Fibroblast of pulmonary artery (primary cell): Measurements from ENCODE around the gene P2RX3.
"Not testable (repeated sequence)": the region's sequence is repeated elsewhere in the genome, so short reads cannot be mapped to it uniquely, and the experiment has no call there.

Source experiments
- DNase-seq: peaks from one replicate; pipeline ENCODE4 v3.0.0-alpha.2; 2010; ENCODE audit warnings: low read depth
- H3K4me3 ChIP-seq: replicated peaks from 2 replicates; pipeline ENCODE4 v1.5.1; 2011; ENCODE audit warnings: low read depth, mild to moderate bottlenecking, control low read depth, low read length, moderate library complexity
- TF ChIP-seq, protein P1 (sequence below): IDR thresholded peaks from 2 replicates; pipeline ENCODE4 v1.5.1; 2011; ENCODE audit warnings: mild to moderate bottlenecking, control low read depth, low read length, inconsistent platforms; ENCODE audit errors: missing control alignments

P2RX3 gene

DNA sequence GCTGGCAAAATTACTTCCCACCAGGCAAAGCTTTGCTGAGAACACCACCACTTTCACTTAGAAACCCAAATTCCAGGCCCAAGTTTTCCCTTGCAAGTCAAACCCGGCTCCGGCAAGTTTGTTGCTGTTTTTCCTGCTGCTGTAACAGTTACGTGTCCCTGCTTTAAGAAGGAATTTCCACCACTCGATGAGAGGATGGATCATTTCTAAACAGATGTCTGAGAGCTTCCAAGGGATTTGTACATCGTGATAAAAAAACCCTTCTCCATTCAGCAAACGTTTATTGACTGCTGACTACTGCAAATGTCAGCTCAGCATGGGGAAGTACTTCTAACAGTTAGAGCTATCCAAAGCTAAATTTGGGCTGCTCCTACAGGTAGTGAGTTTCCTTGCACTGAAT, 19.7 kb downstream of the P2RX3 start:
- no peak overlapping the region for H3K4me3 ChIP-seq
- TF ChIP-seq, protein P1, sequence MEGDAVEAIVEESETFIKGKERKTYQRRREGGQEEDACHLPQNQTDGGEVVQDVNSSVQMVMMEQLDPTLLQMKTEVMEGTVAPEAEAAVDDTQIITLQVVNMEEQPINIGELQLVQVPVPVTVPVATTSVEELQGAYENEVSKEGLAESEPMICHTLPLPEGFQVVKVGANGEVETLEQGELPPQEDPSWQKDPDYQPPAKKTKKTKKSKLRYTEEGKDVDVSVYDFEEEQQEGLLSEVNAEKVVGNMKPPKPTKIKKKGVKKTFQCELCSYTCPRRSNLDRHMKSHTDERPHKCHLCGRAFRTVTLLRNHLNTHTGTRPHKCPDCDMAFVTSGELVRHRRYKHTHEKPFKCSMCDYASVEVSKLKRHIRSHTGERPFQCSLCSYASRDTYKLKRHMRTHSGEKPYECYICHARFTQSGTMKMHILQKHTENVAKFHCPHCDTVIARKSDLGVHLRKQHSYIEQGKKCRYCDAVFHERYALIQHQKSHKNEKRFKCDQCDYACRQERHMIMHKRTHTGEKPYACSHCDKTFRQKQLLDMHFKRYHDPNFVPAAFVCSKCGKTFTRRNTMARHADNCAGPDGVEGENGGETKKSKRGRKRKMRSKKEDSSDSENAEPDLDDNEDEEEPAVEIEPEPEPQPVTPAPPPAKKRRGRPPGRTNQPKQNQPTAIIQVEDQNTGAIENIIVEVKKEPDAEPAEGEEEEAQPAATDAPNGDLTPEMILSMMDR, result no peak
- peak; percentile 5 for DNase-seq

DNA sequence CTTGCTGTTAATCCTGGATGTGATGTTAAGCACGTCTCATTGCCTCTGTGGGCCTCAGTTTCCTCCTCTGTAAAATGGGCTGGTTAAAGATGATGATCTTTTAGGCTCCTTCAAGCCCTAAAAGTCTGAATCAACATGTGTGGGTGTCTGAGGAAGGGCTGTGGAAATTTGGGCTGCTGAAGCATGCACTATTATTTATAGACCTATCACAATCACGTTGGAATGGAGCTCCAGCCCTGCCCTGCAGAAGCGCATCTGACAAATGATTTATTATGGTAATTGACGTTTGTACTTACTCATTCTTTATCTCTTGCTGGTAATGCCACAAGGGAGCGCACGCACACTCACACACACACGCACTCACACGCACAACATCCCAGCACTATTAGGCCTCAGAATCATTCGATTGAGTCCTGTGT, 20.4 kb downstream of the P2RX3 start:
- H3K4me3 ChIP-seq, result no peak overlapping the region
- TF ChIP-seq, protein P1, result no peak
- peak; percentile 20 for DNase-seq

DNA sequence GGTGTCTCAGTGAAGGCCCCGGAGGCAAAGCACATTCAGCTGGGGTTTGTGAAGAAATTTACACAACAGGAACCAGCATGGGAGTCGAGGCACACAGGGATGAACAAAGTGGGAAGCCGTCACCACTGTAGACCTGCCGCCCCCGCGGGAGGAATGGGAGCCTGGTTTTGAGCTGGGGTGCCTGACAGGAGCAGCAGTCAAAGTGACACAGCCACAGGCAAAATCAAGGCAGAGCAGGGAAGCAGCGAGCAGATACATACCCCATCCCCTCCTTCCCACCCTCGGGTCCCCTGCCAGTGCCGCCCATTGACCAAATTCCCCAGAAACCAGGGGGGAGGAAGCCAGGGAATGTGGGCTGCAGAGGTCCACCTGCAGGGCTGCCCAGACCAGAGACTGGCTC, 20.8 kb downstream of the P2RX3 start:
- TF ChIP-seq, protein P1, result no peak
- DNase-seq, result no peak
- H3K4me3 ChIP-seq, result no peak overlapping the region

DNA sequence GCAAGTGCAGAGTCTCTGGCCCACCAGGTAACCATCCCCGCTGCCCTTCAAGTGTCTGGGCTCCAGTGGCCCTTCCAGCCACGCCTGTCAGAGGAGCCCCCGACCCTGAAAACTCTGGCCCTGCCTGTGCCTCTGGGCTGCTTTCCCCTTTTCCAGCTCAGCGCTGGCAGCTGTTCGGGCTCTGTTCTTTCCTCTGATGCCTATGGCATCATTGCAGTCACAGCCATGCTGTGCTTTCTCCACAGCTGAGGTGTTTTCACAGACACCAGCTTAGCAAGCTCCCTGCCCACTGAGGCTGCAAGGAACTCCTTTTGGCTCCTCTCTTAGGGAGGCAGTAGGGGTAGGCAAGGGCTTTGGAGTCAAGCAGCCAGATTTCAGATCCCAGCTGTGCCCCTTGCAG, 21.2 kb downstream of the P2RX3 start:
- DNase-seq, result no peak
- H3K4me3 ChIP-seq, result no peak overlapping the region
- TF ChIP-seq, protein P1, result no peak

DNA sequence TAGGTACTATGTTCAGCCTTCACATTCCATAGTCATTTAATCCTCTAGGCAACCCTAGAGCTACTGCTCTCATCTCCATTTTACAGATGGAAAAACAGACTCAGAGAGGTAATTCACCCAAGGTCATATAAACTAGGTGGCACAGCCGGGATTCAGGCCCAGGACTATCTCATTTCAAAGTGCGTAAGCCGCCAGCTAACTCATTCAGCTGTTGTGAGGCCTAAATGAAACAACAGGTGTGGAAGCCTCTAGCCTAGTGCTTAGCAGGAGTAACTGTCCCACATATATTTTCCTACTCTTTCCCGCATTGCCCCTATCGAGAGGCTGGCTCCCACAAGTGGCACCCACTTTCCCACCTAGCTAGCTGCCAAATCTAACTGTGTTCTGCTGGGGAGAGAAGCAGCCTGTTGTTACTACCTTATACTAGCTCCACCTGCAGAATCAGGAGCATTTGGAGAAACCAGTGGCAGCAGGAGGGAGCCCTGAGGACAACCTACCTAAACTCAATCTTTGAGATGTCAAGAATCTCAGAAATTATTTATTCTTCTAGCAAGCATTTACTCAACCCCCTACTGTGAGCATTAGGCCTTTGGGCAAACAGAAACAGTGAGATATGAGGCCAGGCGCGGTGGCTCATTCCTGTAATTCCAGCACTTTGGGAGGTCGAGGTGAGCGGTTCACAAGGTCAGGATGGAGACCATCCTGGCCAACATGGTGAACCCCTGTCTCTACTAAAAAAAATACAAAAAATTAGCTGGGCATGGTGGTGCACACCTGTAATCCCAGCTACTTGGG, 21.9 kb downstream of the P2RX3 start:
- H3K4me3 ChIP-seq, result no peak overlapping the region
- DNase-seq, result no peak
- TF ChIP-seq, protein P1, result no peak

DNA sequence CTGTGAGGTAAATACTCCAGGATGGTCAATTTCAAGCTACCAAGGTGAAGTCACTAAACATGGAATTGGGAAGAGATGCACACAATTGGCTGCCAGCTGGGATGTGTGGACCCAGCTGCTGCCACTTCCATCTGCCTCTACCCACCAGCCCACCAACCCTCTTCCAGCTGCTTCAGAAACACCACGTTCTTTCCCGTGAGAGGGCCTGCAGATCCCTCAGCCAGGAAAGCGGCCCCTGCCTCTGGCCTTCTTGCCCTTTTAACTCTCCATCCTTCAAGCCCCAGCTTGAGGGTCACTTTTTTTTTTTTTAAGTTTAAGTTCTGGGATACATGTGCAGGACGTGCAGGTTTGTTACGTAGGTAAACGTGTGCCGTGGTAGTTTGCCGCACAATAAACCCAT, 22.8 kb downstream of the P2RX3 start:
- TF ChIP-seq, protein P1, result no peak
- no peak overlapping the region for H3K4me3 ChIP-seq
- DNase-seq, result no peak

DNA sequence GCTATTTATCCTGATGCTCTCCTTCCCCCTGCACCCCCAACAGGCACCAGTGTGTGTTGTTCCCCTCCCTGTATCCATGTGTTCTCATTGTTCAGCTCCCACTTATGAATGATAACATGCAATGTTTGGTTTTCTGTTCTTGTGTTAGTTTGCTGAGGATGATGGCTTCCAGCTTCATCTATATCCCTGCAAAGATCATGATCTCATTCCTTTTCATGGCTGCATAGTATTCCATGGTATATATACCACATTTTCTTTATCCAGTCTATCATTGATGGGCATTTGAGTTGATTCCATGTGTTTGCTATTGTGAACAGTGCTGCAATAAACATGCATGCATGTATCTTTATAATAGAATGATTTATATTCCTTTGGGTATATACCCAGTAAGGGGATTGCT, 23.3 kb downstream of the P2RX3 start:
- not testable (repeated sequence) for DNase-seq

More for the DNA sequence above, 23.3 kb downstream of the P2RX3 start:
- not testable (repeated sequence) for H3K4me3 ChIP-seq
